NCI-H524 (cell line): Measurements from ENCODE around the gene STK11.

ENCODE experiments used
- DNase-seq, 2 experiments: peaks; one replicate each; lab custom pipeline; 2025; lab: John Stamatoyannopoulos, UW

Gene STK11

GRCh38 chr19:1205114-1206099 lies at the start of gene STK11:
STK11 (plus strand) TSS chr19:1205778; CDS start chr19:1206914, 1,136 bp downstream.
- peak; percentile 93 to 96 for DNase-seq

GRCh38 chr19:1156305-1156801 lies 49.2 kb upstream of the STK11 start:
- DNase-seq: no peak

GRCh38 chr19:1156830-1157615 lies 48.6 kb upstream of the STK11 start:
- no peak for DNase-seq

GRCh38 chr19:1157931-1158884 lies 47.4 kb upstream of the STK11 start:
- no peak for DNase-seq

GRCh38 chr19:1158885-1159448 lies 46.6 kb upstream of the STK11 start:
- no peak for DNase-seq

GRCh38 chr19:1159864-1160595 lies 45.5 kb upstream of the STK11 start:
- no peak for DNase-seq

- DNase-seq: no peak
Observed at GRCh38 chr19:1161716-1162115, 43.9 kb upstream of the STK11 start.

GRCh38 chr19:1162404-1163282 lies 42.9 kb upstream of the STK11 start:
- DNase-seq: no peak

GRCh38 chr19:1163283-1163933 lies 42.2 kb upstream of the STK11 start:
- no peak for DNase-seq

GRCh38 chr19:1163934-1164683 lies 41.5 kb upstream of the STK11 start:
- no peak for DNase-seq

- no peak for DNase-seq
Observed at GRCh38 chr19:1164684-1165531, 40.7 kb upstream of the STK11 start.

- no peak for DNase-seq
Observed at GRCh38 chr19:1166872-1167573, 38.6 kb upstream of the STK11 start.

GRCh38 chr19:1167687-1168571 lies 37.6 kb upstream of the STK11 start:
- no peak for DNase-seq

GRCh38 chr19:1168572-1169410 lies 36.8 kb upstream of the STK11 start:
- no peak for DNase-seq

GRCh38 chr19:1169411-1169791 lies 36.2 kb upstream of the STK11 start:
- DNase-seq: no peak
